HCT116 (cell line): Measurements from ENCODE around the gene SH3BP5L. TPM values are rescaled to one million over a fixed set of nuclear protein-coding genes. Genes with fewer than 3 reads are reported as not detected.
A peak's percentile ranks its signal among the peaks of the same experiment; 100 is the strongest.

Experiments
- ATAC-seq: fragments of 200-7000 bp; cut with Tn5 transposase; 2 replicates; pipeline ENCODE4 v1.9.1; 2020; ENCODE audit warnings: mild to moderate bottlenecking, moderate library complexity
- BruUV-seq: library from RNA; stranded (reverse); fragments of 400-500 nt; replicated peaks from 2 replicates; lab custom pipeline; 2021; lab: Mats Ljungman, UMichigan
- CTCF ChIA-PET: fragments of 300-600 bp; sonication (Branson Sonifier 250); formaldehyde crosslinking; loops from one replicate; lab custom pipeline; 2021; ENCODE audit warnings: antibody characterized with exemption; lab: Charles Lee
- POLR2A ChIA-PET: fragments of 300-600, 350-600 bp; sonication (Branson Sonifier 250); formaldehyde crosslinking; loops from one replicate; lab custom pipeline; 2021; ENCODE audit warnings: antibody characterized with exemption; lab: Charles Lee
- RAD21 ChIA-PET, 2 experiments: fragments of 300-600 bp; sonication (Branson Sonifier 250); formaldehyde crosslinking; loops; one replicate each; lab custom pipeline; 2023; ENCODE audit warnings: low total read pairs in 2 of 2; ENCODE audit not compliant: uncharacterized antibody in 2 of 2, unreplicated experiment in 2 of 2, low non-redundant PET in 1 of 2; lab: Charles Lee
- DNase-seq: peaks from one replicate; pipeline ENCODE4 v3.0.0-alpha.2; 2010; ENCODE audit warnings: low read depth, low spot score
- H2AFZ ChIP-seq: fragments of 200-600 bp; shearing (Covaris generic), sonication (generic); 2 replicates; pipeline ENCODE4 v1.6.1; 2017; ENCODE audit warnings: low read depth, mixed run types, mixed read lengths, antibody characterized with exemption, low read length; ENCODE audit not compliant: poor library complexity, severe bottlenecking
- H3K27ac ChIP-seq: 2 replicates; pipeline ENCODE4 v1.5.1; 2012; ENCODE audit warnings: low read depth, low read length
- H3K27me3 ChIP-seq: fragments of 200-600 bp; sonication (generic); 2 replicates; pipeline ENCODE4 v1.6.1; 2016; ENCODE audit warnings: mixed run types, low read length, mixed read lengths; ENCODE audit not compliant: insufficient read depth
- H3K36me3 ChIP-seq, 2 experiments: fragments of 200-500 bp in 1 of 2; fragments of 200-600 bp in 1 of 2; sonication (Bioruptor generic) in 1 of 2; sonication (generic) in 1 of 2; 2 replicates each; pipeline versions ENCODE4 v1.5.1 to v1.6.1; 2014 to 2016; ENCODE audit warnings: low read length in 2 of 2, inconsistent platforms in 1 of 2, mixed read lengths in 1 of 2, mixed run types in 1 of 2; ENCODE audit not compliant: insufficient read depth in 2 of 2, control insufficient read depth in 1 of 2
- H3K4me1 ChIP-seq, 2 experiments: fragments of 200-600 bp in 1 of 2; sonication (generic) in 1 of 2; 2 replicates each; pipeline versions ENCODE4 v1.5.1 to v1.6.1; 2012 to 2017; ENCODE audit warnings: low read length in 2 of 2, inconsistent platforms in 1 of 2, mild to moderate bottlenecking in 1 of 2, mixed read lengths in 1 of 2, mixed run types in 1 of 2, moderate library complexity in 1 of 2; ENCODE audit not compliant: insufficient read depth in 2 of 2, control insufficient read depth in 1 of 2
- H3K4me2 ChIP-seq: fragments of 200-600 bp; sonication (generic); 2 replicates; pipeline ENCODE4 v1.6.1; 2017; ENCODE audit warnings: mixed run types, low read length, mixed read lengths
- H3K4me3 ChIP-seq, 2 experiments: fragments of 200-600 bp in 1 of 2; sonication (generic) in 1 of 2; replicated peaks in 1 of 2; 2 replicates each; pipeline ENCODE4 v1.5.1; 2011 to 2016; ENCODE audit warnings: low read length in 2 of 2, control low read depth in 1 of 2, low read depth in 1 of 2, mild to moderate bottlenecking in 1 of 2, mixed read lengths in 1 of 2, mixed run types in 1 of 2
- H3K79me2 ChIP-seq: fragments of 200-600 bp; sonication (generic); 2 replicates; pipeline ENCODE4 v1.6.1; 2017; ENCODE audit warnings: mild to moderate bottlenecking, mixed run types, low read length, moderate library complexity, mixed read lengths; ENCODE audit not compliant: insufficient read depth
- H3K9ac ChIP-seq: fragments of 200-600 bp; sonication (generic); 2 replicates; pipeline ENCODE4 v1.6.1; 2016; ENCODE audit warnings: low read length, mixed read lengths
- H3K9me2 ChIP-seq: fragments of 200-600 bp; sonication (generic), shearing (Covaris generic); 2 replicates; pipeline ENCODE4 v1.6.1; 2017; ENCODE audit warnings: mixed run types, mild to moderate bottlenecking, moderate library complexity; ENCODE audit not compliant: insufficient read depth
- H3K9me3 ChIP-seq, 2 experiments: fragments of 200-500 bp in 1 of 2; fragments of 200-600 bp in 1 of 2; sonication (Bioruptor generic) in 1 of 2; sonication (generic) in 1 of 2; 2 replicates each; pipeline ENCODE4 v1.6.1; 2014 to 2017; ENCODE audit warnings: low read length in 2 of 2, mixed read lengths in 2 of 2, inconsistent platforms in 1 of 2, low read depth in 1 of 2, mild to moderate bottlenecking in 1 of 2, mixed run types in 1 of 2, moderate library complexity in 1 of 2; ENCODE audit not compliant: control insufficient read depth in 1 of 2, insufficient read depth in 1 of 2
- H4K20me1 ChIP-seq: fragments of 200-600 bp; sonication (generic), shearing (Covaris generic); 2 replicates; pipeline ENCODE4 v1.6.1; 2017; ENCODE audit warnings: mixed run types, mild to moderate bottlenecking, moderate library complexity; ENCODE audit not compliant: insufficient read depth
- EZH2 ChIP-seq: fragments of 200-600 bp; sonication (generic); IDR thresholded peaks from 2 replicates; pipeline ENCODE4 v1.6.1; 2017; ENCODE audit warnings: antibody characterized with exemption, mixed run types
- EZH2phosphoT487 ChIP-seq: fragments of 200-600 bp; IDR thresholded peaks from 2 replicates; pipeline ENCODE4 v1.6.1; 2018; ENCODE audit warnings: antibody characterized with exemption, borderline replicate concordance
- RAD21 ChIP-seq: IDR thresholded peaks from 2 replicates; pipeline ENCODE4 v1.6.1; 2012; ENCODE audit warnings: low read depth, mild to moderate bottlenecking
- ZNF274 ChIP-seq: fragments of 200-500 bp; sonication (Bioruptor generic); IDR thresholded peaks from 2 replicates; pipeline ENCODE4 v1.6.1; 2014; ENCODE audit warnings: mild to moderate bottlenecking, low read depth, low read length, inconsistent platforms
- intact Hi-C: fragments of 100-400 bp; cut with micrococcal nuclease; formaldehyde crosslinking; loops from 2 replicates; pipeline ENCODE4 v1.10.0; 2022
- total RNA-seq: library from RNA; stranded (reverse); gene quantifications from one replicate; pipeline ENCODE4 v1.2.1, GENCODE V29; 2021; ENCODE audit not compliant: unreplicated experiment
- TF ChIP-seq, protein P1 (sequence below): IDR thresholded peaks from 2 replicates; pipeline ENCODE4 v1.6.1; 2012; ENCODE audit warnings: low read depth
- TF ChIP-seq, protein P2 (sequence below): IDR thresholded peaks from 2 replicates; pipeline ENCODE4 v1.6.1; 2012

SH3BP5L gene
- total RNA-seq, 1 experiment from 2014 or later, result 22.3 TPM

DNA sequence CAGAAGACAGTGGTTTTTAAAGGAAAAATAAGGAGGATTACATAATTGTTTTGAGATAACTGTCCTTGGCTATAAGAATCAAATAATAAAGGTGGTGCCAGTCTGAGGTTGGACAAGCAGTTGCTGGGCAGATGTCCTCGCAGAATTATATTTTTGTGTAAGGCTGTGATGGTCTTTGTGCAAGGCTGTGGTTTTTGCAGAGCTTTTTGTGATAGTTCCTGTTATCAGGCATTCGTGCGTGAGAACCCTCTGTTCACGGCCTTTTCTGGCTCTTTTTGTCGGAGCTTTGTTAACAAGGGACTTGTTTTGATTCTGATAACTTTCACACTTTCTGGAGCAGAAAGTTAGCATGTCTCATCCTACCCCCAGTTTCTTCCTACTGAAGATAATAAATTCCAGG, 33.4 kb downstream of the SH3BP5L start:
- no peak overlapping the region for H3K4me2 ChIP-seq
- CTCF ChIA-PET, result no interaction called here
- no peak for TF ChIP-seq ZNF274
- no peak for TF ChIP-seq EZH2phosphoT487
- TF ChIP-seq, protein P1, sequence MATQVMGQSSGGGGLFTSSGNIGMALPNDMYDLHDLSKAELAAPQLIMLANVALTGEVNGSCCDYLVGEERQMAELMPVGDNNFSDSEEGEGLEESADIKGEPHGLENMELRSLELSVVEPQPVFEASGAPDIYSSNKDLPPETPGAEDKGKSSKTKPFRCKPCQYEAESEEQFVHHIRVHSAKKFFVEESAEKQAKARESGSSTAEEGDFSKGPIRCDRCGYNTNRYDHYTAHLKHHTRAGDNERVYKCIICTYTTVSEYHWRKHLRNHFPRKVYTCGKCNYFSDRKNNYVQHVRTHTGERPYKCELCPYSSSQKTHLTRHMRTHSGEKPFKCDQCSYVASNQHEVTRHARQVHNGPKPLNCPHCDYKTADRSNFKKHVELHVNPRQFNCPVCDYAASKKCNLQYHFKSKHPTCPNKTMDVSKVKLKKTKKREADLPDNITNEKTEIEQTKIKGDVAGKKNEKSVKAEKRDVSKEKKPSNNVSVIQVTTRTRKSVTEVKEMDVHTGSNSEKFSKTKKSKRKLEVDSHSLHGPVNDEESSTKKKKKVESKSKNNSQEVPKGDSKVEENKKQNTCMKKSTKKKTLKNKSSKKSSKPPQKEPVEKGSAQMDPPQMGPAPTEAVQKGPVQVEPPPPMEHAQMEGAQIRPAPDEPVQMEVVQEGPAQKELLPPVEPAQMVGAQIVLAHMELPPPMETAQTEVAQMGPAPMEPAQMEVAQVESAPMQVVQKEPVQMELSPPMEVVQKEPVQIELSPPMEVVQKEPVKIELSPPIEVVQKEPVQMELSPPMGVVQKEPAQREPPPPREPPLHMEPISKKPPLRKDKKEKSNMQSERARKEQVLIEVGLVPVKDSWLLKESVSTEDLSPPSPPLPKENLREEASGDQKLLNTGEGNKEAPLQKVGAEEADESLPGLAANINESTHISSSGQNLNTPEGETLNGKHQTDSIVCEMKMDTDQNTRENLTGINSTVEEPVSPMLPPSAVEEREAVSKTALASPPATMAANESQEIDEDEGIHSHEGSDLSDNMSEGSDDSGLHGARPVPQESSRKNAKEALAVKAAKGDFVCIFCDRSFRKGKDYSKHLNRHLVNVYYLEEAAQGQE, result no peak
- TF ChIP-seq, protein P2, sequence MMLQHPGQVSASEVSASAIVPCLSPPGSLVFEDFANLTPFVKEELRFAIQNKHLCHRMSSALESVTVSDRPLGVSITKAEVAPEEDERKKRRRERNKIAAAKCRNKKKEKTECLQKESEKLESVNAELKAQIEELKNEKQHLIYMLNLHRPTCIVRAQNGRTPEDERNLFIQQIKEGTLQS, result no peak
- no peak for TF ChIP-seq EZH2
- no peaks in the 10 kb centered on the region for H3K4me1 ChIP-seq
- DNase-seq, result no peak
- RAD21 ChIA-PET, result no interaction called here
- no TSS peak for BruUV-seq
- H3K9me2 ChIP-seq, result no peaks in the 10 kb centered on the region
- H4K20me1 ChIP-seq, result no peaks in the 10 kb centered on the region
- H3K4me3 ChIP-seq, result no peak overlapping the region
- no peaks in the 10 kb centered on the region for H3K9me3 ChIP-seq
- no peaks in the 10 kb centered on the region for H3K27me3 ChIP-seq
- H3K9ac ChIP-seq, result no peak overlapping the region
- H2AFZ ChIP-seq, result no peak overlapping the region
- ATAC-seq, result no peak
- no peak overlapping the region for H3K27ac ChIP-seq
- H3K36me3 ChIP-seq, result no peaks in the 10 kb centered on the region
- intact Hi-C loops, result no loop called here
- H3K79me2 ChIP-seq, result no peaks in the 10 kb centered on the region
- POLR2A ChIA-PET, result no interaction called here

DNA sequence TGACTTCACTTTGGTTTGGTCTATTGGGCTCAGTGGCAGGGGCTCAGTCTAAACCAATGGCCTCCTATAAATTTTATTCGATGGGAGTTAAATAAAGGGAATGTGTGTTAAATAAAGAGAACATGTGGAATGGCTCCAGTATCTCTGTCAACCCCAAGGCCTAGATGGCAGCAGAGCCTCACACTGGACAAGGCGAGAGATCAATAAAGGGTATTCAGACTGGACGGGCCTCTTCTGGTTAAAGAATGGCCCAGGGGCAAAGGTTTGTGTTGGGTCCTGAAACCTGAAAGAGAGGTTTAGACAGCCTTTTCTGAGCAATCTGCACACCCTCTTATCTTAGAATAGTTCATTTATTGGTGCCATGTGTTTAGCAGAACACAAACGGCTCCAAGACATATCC, 34.7 kb downstream of the SH3BP5L start:
- ChIA-PET RAD21 (no interaction called here), CTCF (no interaction called here), POLR2A (no interaction called here)
- Histone ChIP-seq H3K27me3 (no peaks in the 10 kb centered on the region), H3K27ac (no peak overlapping the region), H3K79me2 (no peaks in the 10 kb centered on the region), H4K20me1 (no peaks in the 10 kb centered on the region), H3K9ac (no peak overlapping the region), H3K4me1 (no peaks in the 10 kb centered on the region), H2AFZ (no peak overlapping the region), H3K4me2 (no peak overlapping the region), H3K4me3 (no peak overlapping the region), H3K36me3 (no peaks in the 10 kb centered on the region), H3K9me2 (no peaks in the 10 kb centered on the region), H3K9me3 (no peaks in the 10 kb centered on the region)
- intact Hi-C loops, result no loop called here
- TF ChIP-seq EZH2 (no peak), RAD21 (peak; percentile 8; the same call in 1 of the 2 replicates)
- DNase-seq (no peak), ATAC-seq (no peak)
- BruUV-seq, result no TSS peak
